Tibial artery (tissue), 4 donors: ENCODE data around the gene ZNF343.
"Not testable (repeated sequence)": the region's sequence is repeated elsewhere in the genome, so short reads cannot be mapped to it uniquely, and the experiment has no call there.

ENCODE experiments used
- DNase-seq, 2 donors: peaks; one replicate each; pipeline ENCODE4 v3.0.0-alpha.2; 2019
- H3K27ac ChIP-seq, 2 donors: fragments of 200-600 bp; sonication (generic) in 1 of 2; 1 replicate in 1 of 2; 2 replicates in 1 of 2; pipeline ENCODE4 v1.5.1; 2018 to 2019; ENCODE audit warnings: mild to moderate bottlenecking in 1 of 2
- H3K27me3 ChIP-seq, 2 donors: fragments of 200-600 bp; sonication (generic) in 1 of 2; one replicate each; pipeline versions ENCODE4 v1.5.1 to v1.6.0; 2016 to 2019
- H3K36me3 ChIP-seq, 3 donors: fragments of 200-600 bp; sonication (generic) in 2 of 3; one replicate each; pipeline ENCODE4 v1.5.1; 2016 to 2019; ENCODE audit warnings: mild to moderate bottlenecking in 2 of 3
- H3K4me1 ChIP-seq, 4 donors: fragments of 200-600 bp; sonication (generic) in 2 of 4; 1 replicate in 3 of 4; 2 replicates in 1 of 4; pipeline ENCODE4 v1.5.1; 2016 to 2019
- H3K4me3 ChIP-seq, 2 donors: fragments of 200-600 bp; sonication (generic) in 1 of 2; 1 replicate in 1 of 2; 2 replicates in 1 of 2; pipeline ENCODE4 v1.5.1; 2018 to 2019; ENCODE audit warnings: mild to moderate bottlenecking in 2 of 2
- H3K9me3 ChIP-seq, 3 donors: fragments of 200-600 bp; sonication (generic) in 1 of 3; one replicate each; pipeline ENCODE4 v1.5.1; 2016 to 2019
- CTCF ChIP-seq, 2 experiments: fragments of 200-600 bp in 1 of 2; fragments of 450-650 bp in 1 of 2; IDR thresholded peaks; one replicate each; pipeline ENCODE4 v1.5.1; 2017 to 2019; ENCODE audit warnings: antibody characterized with exemption in 2 of 2, mild to moderate bottlenecking in 1 of 2, moderate library complexity in 1 of 2
- intact Hi-C: fragments of 100-400 bp; cut with DNase I; formaldehyde crosslinking; loops from one replicate; pipeline ENCODE4 v1.15.0; 2023; ENCODE audit warnings: low total_unique reads

The ZNF343 gene

GRCh38 chr20:2509794-2510193 lies 1.1 kb upstream of the ZNF343 start:
- H3K36me3 ChIP-seq: no peaks in the 10 kb centered on the region
- no peak for DNase-seq
- H3K4me3 ChIP-seq: peak overlapping the region; percentile 73 to 81
- TF ChIP-seq CTCF (IDR thresholded peaks at IDR 0.05): no peak
- H3K27ac ChIP-seq: peak overlapping the region in 1 of 2 donors; percentile 88
- intact Hi-C loops: no loop called here
- no peaks in the 10 kb centered on the region for H3K27me3 ChIP-seq
- H3K9me3 ChIP-seq: no peaks in the 10 kb centered on the region
- H3K4me1 ChIP-seq: peaks cover 0 to 16% (median 9%) of the 10 kb centered on the region in 4 donors

GRCh38 chr20:2509468-2509781 lies 710 bp upstream of the ZNF343 start:
- DNase-seq: no peak
- intact Hi-C loops: no loop called here
- H3K4me3 ChIP-seq: peak overlapping the region; percentile 73 to 81

GRCh38 chr20:2507875-2508630 lies 662 bp downstream of the ZNF343 start:
- Histone ChIP-seq H3K4me3 (peak overlapping the region; percentile 73 to 81), H3K4me1 (peaks cover 0 to 16% (median 9%) of the 10 kb centered on the region in 4 donors), H3K27ac (peak overlapping the region; percentile 88), H3K9me3 (no peaks in the 10 kb centered on the region), H3K27me3 (no peaks in the 10 kb centered on the region), H3K36me3 (no peaks in the 10 kb centered on the region)
- no peak for TF ChIP-seq CTCF (IDR thresholded peaks at IDR 0.05)
- intact Hi-C loops: no loop called here
- no peak for DNase-seq

More at GRCh38 chr20:2509468-2509781, 710 bp upstream of the ZNF343 start:
- Histone ChIP-seq H3K27ac (peak overlapping the region; percentile 88), H3K9me3 (no peaks in the 10 kb centered on the region), H3K4me1 (peaks cover 0 to 16% (median 9%) of the 10 kb centered on the region in 4 donors), H3K27me3 (no peaks in the 10 kb centered on the region), H3K36me3 (no peaks in the 10 kb centered on the region)
- no peak for TF ChIP-seq CTCF (IDR thresholded peaks at IDR 0.05)

- H3K27ac ChIP-seq: peak overlapping the region in 1 of 2 donors; percentile 88
Observed at GRCh38 chr20:2507464-2507863, 1.3 kb downstream of the ZNF343 start.

GRCh38 chr20:2506426-2506825 lies 2.3 kb downstream of the ZNF343 start:
- H3K36me3 ChIP-seq, H3K9me3 ChIP-seq, intact Hi-C loops, H3K27me3 ChIP-seq, H3K27ac ChIP-seq, DNase-seq, H3K4me3 ChIP-seq: not testable (repeated sequence)
- H3K4me1 ChIP-seq: peaks cover 0 to 16% (median 9%) of the 10 kb centered on the region in 4 donors

More at GRCh38 chr20:2507464-2507863, 1.3 kb downstream of the ZNF343 start:
- peak overlapping the region; percentile 73 to 81 for H3K4me3 ChIP-seq
- intact Hi-C loops: no loop called here
- no peaks in the 10 kb centered on the region for H3K36me3 ChIP-seq
- H3K9me3 ChIP-seq: no peaks in the 10 kb centered on the region
- no peak for TF ChIP-seq CTCF (IDR thresholded peaks at IDR 0.05)
- no peaks in the 10 kb centered on the region for H3K27me3 ChIP-seq
- DNase-seq: no peak
- H3K4me1 ChIP-seq: peaks cover 0 to 16% (median 9%) of the 10 kb centered on the region in 4 donors

GRCh38 chr20:2504803-2505202 lies 3.9 kb downstream of the ZNF343 start:
- H3K27me3 ChIP-seq, DNase-seq, intact Hi-C loops, H3K9me3 ChIP-seq, H3K4me3 ChIP-seq, H3K27ac ChIP-seq: not testable (repeated sequence)
- H3K36me3 ChIP-seq: peaks cover 2 to 17% (median 9%) of the 10 kb centered on the region in 3 donors
- peaks cover 0 to 16% (median 9%) of the 10 kb centered on the region in 4 donors for H3K4me1 ChIP-seq

- H3K4me1 ChIP-seq, H3K9me3 ChIP-seq, H3K4me3 ChIP-seq, H3K27ac ChIP-seq, DNase-seq, H3K27me3 ChIP-seq, intact Hi-C loops: not testable (repeated sequence)
- peaks cover 17 to 34% (median 22%) of the 10 kb centered on the region in 3 donors for H3K36me3 ChIP-seq
Observed at GRCh38 chr20:2502808-2503384, 5.8 kb downstream of the ZNF343 start.
